SU-DHL-6 (cell line): Measurements from ENCODE around the gene DLX1.

Experiments
- H2AFZ ChIP-seq: fragments of 200-600 bp; sonication (generic); 2 replicates; pipeline ENCODE4 v1.6.1; 2014; ENCODE audit warnings: low read depth, mild to moderate bottlenecking, moderate library complexity, mixed read lengths, antibody characterized with exemption, low read length; ENCODE audit not compliant: severe bottlenecking
- H3F3A ChIP-seq: fragments of 200-600 bp; shearing (Covaris generic); 2 replicates; pipeline ENCODE4 v1.6.0; 2016; ENCODE audit warnings: antibody characterized with exemption, mild to moderate bottlenecking; ENCODE audit not compliant: insufficient read depth
- H3K27ac ChIP-seq: fragments of 200-600 bp; sonication (generic); 2 replicates; pipeline ENCODE4 v1.5.1; 2016; ENCODE audit warnings: low read depth, mild to moderate bottlenecking, low read length, moderate library complexity, mixed read lengths
- H3K27me3 ChIP-seq: fragments of 200-600 bp; sonication (generic), shearing (Covaris generic); 2 replicates; pipeline ENCODE4 v1.6.0; 2014; ENCODE audit warnings: mild to moderate bottlenecking, low read length
- H3K36me3 ChIP-seq: fragments of 200-600 bp; sonication (generic); 2 replicates; pipeline ENCODE4 v1.6.1; 2014; ENCODE audit warnings: mild to moderate bottlenecking, low read length, mixed read lengths
- H3K4me2 ChIP-seq: fragments of 300-600, 200-600 bp; shearing (Covaris generic), sonication (generic); 2 replicates; pipeline ENCODE4 v1.6.0; 2014; ENCODE audit warnings: low read length, low read depth, mild to moderate bottlenecking; ENCODE audit not compliant: poor library complexity, severe bottlenecking
- H3K4me3 ChIP-seq: fragments of 200-600 bp; sonication (generic); 2 replicates; pipeline ENCODE4 v1.5.1; 2014; ENCODE audit warnings: antibody characterized with exemption, low read length, mild to moderate bottlenecking, mixed read lengths; ENCODE audit not compliant: insufficient read depth, poor library complexity, severe bottlenecking
- H3K79me2 ChIP-seq: fragments of 200-600 bp; sonication (generic); 2 replicates; pipeline ENCODE4 v1.6.1; 2014; ENCODE audit warnings: mild to moderate bottlenecking, low read length, moderate library complexity; ENCODE audit not compliant: insufficient read depth
- H3K9ac ChIP-seq: fragments of 200-600 bp; sonication (generic); 2 replicates; pipeline ENCODE4 v1.7.0; 2014; ENCODE audit warnings: mild to moderate bottlenecking, low read length
- H3K9me2 ChIP-seq: fragments of 200-600 bp; sonication (generic); replicated peaks from 2 replicates; pipeline ENCODE4 v1.6.1; 2014; ENCODE audit warnings: low read length; ENCODE audit not compliant: insufficient read depth
- H3K9me3 ChIP-seq: fragments of 200-600 bp; sonication (generic); 2 replicates; pipeline ENCODE4 v1.6.1; 2014; ENCODE audit warnings: low read length, mixed read lengths; ENCODE audit not compliant: insufficient read depth
- H4K20me1 ChIP-seq: fragments of 200-600 bp; sonication (generic); 2 replicates; pipeline ENCODE4 v1.6.1; 2014; ENCODE audit warnings: low read depth, mild to moderate bottlenecking, antibody characterized with exemption, low read length, moderate library complexity, mixed read lengths
- CTCF ChIP-seq: fragments of 200-600 bp; sonication (generic); IDR thresholded peaks from one replicate; pipeline ENCODE4 v1.5.1; 2017; ENCODE audit warnings: antibody characterized with exemption, mild to moderate bottlenecking, low read length, moderate library complexity; ENCODE audit not compliant: insufficient read depth, poor library complexity, severe bottlenecking
- EZH2phosphoT487 ChIP-seq: fragments of 200-600 bp; sonication (generic), shearing (Covaris generic); conservative IDR thresholded peaks from 2 replicates; pipeline ENCODE4 v1.6.1; 2018; ENCODE audit warnings: mild to moderate bottlenecking, antibody characterized with exemption, low read length, moderate library complexity, mixed read lengths

Gene DLX1

GRCh38 chr2:172091000-172091641 is 5.8 kb downstream of the DLX1 start:
- no peaks in the 10 kb centered on the region for H3K9me3 ChIP-seq
- H3K79me2 ChIP-seq, result no peaks in the 10 kb centered on the region
- no peak overlapping the region for H3K4me2 ChIP-seq
- no peaks in the 10 kb centered on the region for H4K20me1 ChIP-seq
- no peaks in the 10 kb centered on the region for H3K27me3 ChIP-seq
- no peaks in the 10 kb centered on the region for H3F3A ChIP-seq
- H2AFZ ChIP-seq, result no peak overlapping the region
- no peaks in the 10 kb centered on the region for H3K36me3 ChIP-seq
- no peak overlapping the region for H3K4me3 ChIP-seq
- no peak for TF ChIP-seq CTCF
- TF ChIP-seq EZH2phosphoT487, result no peak
- H3K9me2 ChIP-seq, result no peaks in the 10 kb centered on the region
- H3K9ac ChIP-seq, result no peak overlapping the region
- no peak overlapping the region for H3K27ac ChIP-seq

GRCh38 chr2:172091761-172092566 is 6.7 kb downstream of the DLX1 start:
- TF ChIP-seq CTCF (no peak), EZH2phosphoT487 (no peak)
- H3F3A ChIP-seq, result no peaks in the 10 kb centered on the region
- no peaks in the 10 kb centered on the region for H3K9me3 ChIP-seq
- no peak overlapping the region for H3K4me2 ChIP-seq
- no peaks in the 10 kb centered on the region for H3K9me2 ChIP-seq
- no peak overlapping the region for H3K4me3 ChIP-seq
- no peak overlapping the region for H3K9ac ChIP-seq
- no peaks in the 10 kb centered on the region for H3K36me3 ChIP-seq
- no peaks in the 10 kb centered on the region for H3K79me2 ChIP-seq
- no peak overlapping the region for H3K27ac ChIP-seq
- no peaks in the 10 kb centered on the region for H3K27me3 ChIP-seq
- H2AFZ ChIP-seq, result no peak overlapping the region
- no peaks in the 10 kb centered on the region for H4K20me1 ChIP-seq

- Histone ChIP-seq H3K9me3 (no peaks in the 10 kb centered on the region), H2AFZ (no peak overlapping the region), H3K36me3 (no peaks in the 10 kb centered on the region), H3K9ac (no peak overlapping the region), H3K27ac (no peak overlapping the region), H3K79me2 (no peaks in the 10 kb centered on the region), H3F3A (no peaks in the 10 kb centered on the region), H3K9me2 (no peaks in the 10 kb centered on the region), H4K20me1 (no peaks in the 10 kb centered on the region), H3K4me3 (no peak overlapping the region), H3K4me2 (no peak overlapping the region), H3K27me3 (no peaks in the 10 kb centered on the region)
- TF ChIP-seq EZH2phosphoT487 (no peak), CTCF (no peak)
Measured at GRCh38 chr2:172092716-172093415, 7.6 kb downstream of the DLX1 start.
